BLaER1 treated with 17β-estradiol and CSF1 and Interleukin-3, amounts not matched to agents 10 nM and 100 nM (cell line): ENCODE results near the gene WNT7B.
A peak's percentile ranks its signal among the peaks of the same experiment; 100 is the strongest.

Experiments used
- H3K27ac ChIP-seq, 11 experiments: shearing (Covaris generic); formaldehyde crosslinking; 2 replicates each; pipeline ENCODE4 v1.8.1; 2022
- H3K27me3 ChIP-seq, 11 experiments: shearing (Covaris generic); formaldehyde crosslinking; 2 replicates each; pipeline ENCODE4 v1.8.1; 2022
- H3K36me3 ChIP-seq, 11 experiments: shearing (Covaris generic); formaldehyde crosslinking; 2 replicates each; pipeline ENCODE4 v1.8.1; 2022
- H3K4me1 ChIP-seq, 10 experiments: shearing (Covaris generic); formaldehyde crosslinking; 2 replicates each; pipeline ENCODE4 v1.8.1; 2022
- H3K4me2 ChIP-seq, 11 experiments: shearing (Covaris generic); formaldehyde crosslinking; 2 replicates each; pipeline ENCODE4 v1.8.1; 2022
- H3K4me3 ChIP-seq, 10 experiments: shearing (Covaris generic); formaldehyde crosslinking; 2 replicates each; pipeline ENCODE4 v1.8.1; 2022
- H3K9ac ChIP-seq, 11 experiments: shearing (Covaris generic); formaldehyde crosslinking; 2 replicates each; pipeline ENCODE4 v1.8.1; 2022
- H3K9me3 ChIP-seq, 11 experiments: shearing (Covaris generic); formaldehyde crosslinking; replicated peaks in 1 of 11; 2 replicates each; pipeline ENCODE4 v1.8.1; 2022
- H4K20me1 ChIP-seq, 11 experiments: shearing (Covaris generic); formaldehyde crosslinking; 2 replicates each; pipeline ENCODE4 v1.8.1; 2022
- Cebpa-rat ChIP-seq, 11 experiments: shearing (Covaris generic); IDR thresholded peaks; 2 replicates each; pipeline ENCODE4 v1.8.1; 2022

WNT7B gene

GRCh38 chr22:45915841-45916240, 61.1 kb downstream of the WNT7B start:
- Histone ChIP-seq H4K20me1 (peaks cover 0 to 41% (median 20%) of the 10 kb centered on the region in 11 experiments; a peak in 16 of 22 replicates), H3K4me1 (peaks cover 37 to 75% (median 63%) of the 10 kb centered on the region in 10 experiments), H3K4me3 (no peak overlapping the region), H3K4me2 (no peak overlapping the region), H3K27me3 (peaks cover 0 to 20% (median 0%) of the 10 kb centered on the region in 11 experiments; a peak in 5 of 22 replicates), H3K36me3 (no peaks in the 10 kb centered on the region), H3K9ac (no peak overlapping the region), H3K27ac (no peak overlapping the region), H3K9me3 (peaks cover 7 to 15% (median 11%) of the 10 kb centered on the region in 11 experiments; a peak in 19 of 22 replicates)
- TF ChIP-seq Cebpa-rat (IDR thresholded peaks at IDR 0.05), result no peak

GRCh38 chr22:45915151-45915550, 61.8 kb downstream of the WNT7B start:
- H3K4me3 ChIP-seq, result no peak overlapping the region
- TF ChIP-seq Cebpa-rat (IDR thresholded peaks at IDR 0.05), result no peak
- no peak overlapping the region for H3K27ac ChIP-seq
- H3K27me3 ChIP-seq, result peaks cover 0 to 20% (median 0%) of the 10 kb centered on the region in 11 experiments; a peak in 5 of 22 replicates
- no peak overlapping the region for H3K9ac ChIP-seq
- H3K4me1 ChIP-seq, result peaks cover 37 to 81% (median 62%) of the 10 kb centered on the region in 10 experiments
- H3K4me2 ChIP-seq, result no peak overlapping the region
- H3K36me3 ChIP-seq, result no peaks in the 10 kb centered on the region
- H4K20me1 ChIP-seq, result peaks cover 0 to 39% (median 20%) of the 10 kb centered on the region in 11 experiments; a peak in 16 of 22 replicates
- peaks cover 7 to 15% (median 11%) of the 10 kb centered on the region in 11 experiments; a peak in 19 of 22 replicates for H3K9me3 ChIP-seq

DNA sequence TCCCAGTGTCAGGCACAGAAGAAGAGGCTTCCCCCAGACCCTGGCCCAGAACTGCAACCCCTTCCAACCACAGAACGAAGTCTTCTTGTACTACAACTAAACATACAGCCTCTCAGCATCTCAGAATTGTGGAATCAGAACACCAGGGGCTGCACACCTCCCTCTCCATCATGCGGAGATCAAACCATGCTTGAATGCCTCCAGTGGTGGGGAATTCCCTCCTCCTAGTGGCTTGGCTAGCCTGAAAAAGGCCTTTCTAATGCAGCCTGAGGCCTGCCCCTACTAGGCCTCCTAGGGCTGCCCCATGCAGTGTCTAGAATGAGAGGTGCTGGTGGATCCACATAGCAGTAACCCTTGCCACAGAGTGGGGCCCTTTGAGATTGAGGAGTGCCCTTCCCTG, 62.7 kb downstream of the WNT7B start:
- Histone ChIP-seq H3K4me1 (peaks cover 32 to 81% (median 61%) of the 10 kb centered on the region in 10 experiments), H3K27ac (no peak overlapping the region), H3K27me3 (peaks cover 0 to 18% (median 0%) of the 10 kb centered on the region in 11 experiments; a peak in 5 of 22 replicates), H3K4me2 (no peak overlapping the region), H3K4me3 (no peak overlapping the region), H4K20me1 (peaks cover 0 to 36% (median 14%) of the 10 kb centered on the region in 11 experiments; a peak in 14 of 22 replicates), H3K9ac (no peak overlapping the region), H3K36me3 (no peaks in the 10 kb centered on the region), H3K9me3 (peaks cover 7 to 15% (median 11%) of the 10 kb centered on the region in 11 experiments; a peak in 19 of 22 replicates)
- no peak for TF ChIP-seq Cebpa-rat (IDR thresholded peaks at IDR 0.05)

- peaks cover 7 to 15% (median 11%) of the 10 kb centered on the region in 11 experiments; a peak in 19 of 22 replicates for H3K9me3 ChIP-seq
- H3K4me3 ChIP-seq, result 0 out of 20 replicates have a peak overlapping the region, but pooled peaks of 1 of the 10 experiments have one; percentile 11
- H3K4me2 ChIP-seq, result peak overlapping the region; percentile 53 to 87 (median 71); a peak in 21 of 22 replicates
- peak overlapping the region in 1 of 11 experiments; percentile 11; a peak in 1 of 22 replicates for H3K9ac ChIP-seq
- no peaks in the 10 kb centered on the region for H3K36me3 ChIP-seq
- H4K20me1 ChIP-seq, result peaks cover 0 to 36% (median 5%) of the 10 kb centered on the region in 11 experiments; a peak in 8 of 22 replicates
- peaks cover 0 to 11% (median 0%) of the 10 kb centered on the region in 11 experiments; a peak in 5 of 22 replicates for H3K27me3 ChIP-seq
- TF ChIP-seq Cebpa-rat (IDR thresholded peaks at IDR 0.05), result no peak
- peaks cover 19 to 81% (median 61%) of the 10 kb centered on the region in 10 experiments for H3K4me1 ChIP-seq
- H3K27ac ChIP-seq, result peak overlapping the region in 6 of 11 experiments; percentile 7 to 52 (median 42); a peak in 6 of 22 replicates
Observed at GRCh38 chr22:45912910-45913309, 64.1 kb downstream of the WNT7B start.

GRCh38 chr22:45911601-45912271, 65.2 kb downstream of the WNT7B start:
- Histone ChIP-seq H3K27me3 (0 out of 22 replicates have a peak, but pooled peaks cover 0 to under 1% (median 0%) of the 10 kb centered on the region in 11 experiments), H4K20me1 (peaks cover 0 to 27% (median 4%) of the 10 kb centered on the region in 11 experiments; a peak in 9 of 22 replicates), H3K4me1 (peaks cover 19 to 73% (median 53%) of the 10 kb centered on the region in 10 experiments), H3K4me3 (no peak overlapping the region), H3K36me3 (no peaks in the 10 kb centered on the region), H3K9me3 (peaks cover 7 to 15% (median 11%) of the 10 kb centered on the region in 11 experiments; a peak in 19 of 22 replicates), H3K9ac (peak overlapping the region in 1 of 11 experiments; percentile 6; a peak in 2 of 22 replicates), H3K27ac (peak overlapping the region in 4 of 11 experiments; percentile 38 to 52 (median 49); a peak in 9 of 22 replicates), H3K4me2 (peak overlapping the region; percentile 53 to 87 (median 71))
- TF ChIP-seq Cebpa-rat (IDR thresholded peaks at IDR 0.05), result peak in 7 of 11 experiments; percentile 41 to 77 (median 61); a peak in 13 of 22 replicates

DNA sequence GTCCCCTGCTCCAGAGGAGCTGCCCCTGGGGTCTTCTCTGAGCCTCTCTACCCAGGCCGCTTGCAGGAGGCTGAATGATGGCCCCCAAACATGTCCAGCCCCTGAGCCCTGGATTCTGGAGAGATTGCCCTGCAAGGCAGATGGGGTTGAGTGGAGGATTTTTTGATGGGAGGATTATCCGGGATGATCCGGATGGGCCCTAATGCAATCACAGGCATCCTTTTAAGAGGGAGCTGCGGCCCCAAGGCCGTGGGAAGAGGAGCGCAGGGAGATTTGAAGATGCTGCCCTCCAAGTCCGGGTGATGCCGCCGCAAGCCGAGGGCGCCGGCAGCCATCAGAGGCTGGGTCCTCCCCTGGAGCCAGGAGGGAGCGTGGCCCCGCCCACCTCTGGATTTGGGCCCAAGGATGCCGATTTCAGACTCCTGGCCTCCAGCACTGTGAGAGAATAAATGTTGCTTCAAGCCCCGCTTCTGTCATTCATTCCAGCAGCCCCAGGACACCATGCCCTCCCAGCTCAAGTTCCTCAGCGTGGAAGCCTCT, 66.0 kb downstream of the WNT7B start:
- Histone ChIP-seq H3K4me2 (peak overlapping the region in 10 of 11 experiments; percentile 53 to 87 (median 68); a peak in 14 of 22 replicates), H3K9ac (no peak overlapping the region), H3K36me3 (no peaks in the 10 kb centered on the region), H4K20me1 (peaks cover 0 to 28% (median 0%) of the 10 kb centered on the region in 11 experiments; a peak in 9 of 22 replicates), H3K27ac (peak overlapping the region in 4 of 11 experiments; percentile 23 to 51 (median 42); a peak in 7 of 22 replicates), H3K27me3 (0 out of 22 replicates have a peak, but pooled peaks cover 0 to under 1% (median 0%) of the 10 kb centered on the region in 11 experiments), H3K9me3 (peaks cover 7 to 15% (median 11%) of the 10 kb centered on the region in 11 experiments; a peak in 19 of 22 replicates), H3K4me3 (no peak overlapping the region), H3K4me1 (peaks cover 19 to 69% (median 50%) of the 10 kb centered on the region in 10 experiments)
- TF ChIP-seq Cebpa-rat (IDR thresholded peaks at IDR 0.05), result no peak

GRCh38 chr22:45908961-45909360, 68.0 kb downstream of the WNT7B start:
- TF ChIP-seq Cebpa-rat (IDR thresholded peaks at IDR 0.05), result no peak
- peak overlapping the region in 9 of 11 experiments; percentile 18 to 87 (median 56); a peak in 17 of 22 replicates for H3K4me2 ChIP-seq
- no peak overlapping the region for H3K27ac ChIP-seq
- H4K20me1 ChIP-seq, result peaks cover 0 to 43% (median 5%) of the 10 kb centered on the region in 11 experiments; a peak in 10 of 22 replicates
- no peaks in the 10 kb centered on the region for H3K36me3 ChIP-seq
- peaks cover 0 to 4% (median 1%) of the 10 kb centered on the region in 11 experiments; a peak in 10 of 22 replicates for H3K9me3 ChIP-seq
- no peak overlapping the region for H3K9ac ChIP-seq
- H3K27me3 ChIP-seq, result peaks cover under 1 to 19% (median 8%) of the 10 kb centered on the region in 11 experiments; a peak in 17 of 22 replicates
- no peak overlapping the region for H3K4me3 ChIP-seq
- peaks cover 21 to 67% (median 51%) of the 10 kb centered on the region in 10 experiments for H3K4me1 ChIP-seq

- Histone ChIP-seq H3K27me3 (peaks cover 10 to 28% (median 18%) of the 10 kb centered on the region in 11 experiments), H3K27ac (no peak overlapping the region), H3K36me3 (no peaks in the 10 kb centered on the region), H3K9me3 (no peaks in the 10 kb centered on the region), H3K4me1 (peaks cover 30 to 67% (median 56%) of the 10 kb centered on the region in 10 experiments), H3K4me2 (peak overlapping the region in 9 of 11 experiments; percentile 18 to 87 (median 56); a peak in 15 of 22 replicates), H3K4me3 (no peak overlapping the region), H3K9ac (0 out of 22 replicates have a peak overlapping the region, but pooled peaks of 1 of the 11 experiments have one; percentile 14), H4K20me1 (peaks cover 0 to 53% (median 10%) of the 10 kb centered on the region in 11 experiments; a peak in 11 of 22 replicates)
- TF ChIP-seq Cebpa-rat (IDR thresholded peaks at IDR 0.05), result no peak
Observed at GRCh38 chr22:45907996-45908395, 69.0 kb downstream of the WNT7B start.
